Omental fat pad (tissue), 4 donors: ENCODE data around the gene PPP1R9A. TPM values are rescaled to one million over a fixed set of nuclear protein-coding genes. Genes with fewer than 3 reads are reported as not detected.

Experiments
- ATAC-seq: fragments of 150-250 bp; one replicate; pipeline ENCODE4 v1.9.1; 2016; ENCODE audit warnings: mild to moderate bottlenecking, moderate library complexity; ENCODE audit not compliant: low FRiP score
- DNase-seq: peaks from one replicate; pipeline ENCODE4 v3.0.0-alpha.2; 2019; ENCODE audit warnings: low spot score
- total RNA-seq, 4 donors: library from RNA; depleted of rRNA; stranded (reverse); fragments of >200 nt; gene quantifications; one replicate each; pipeline ENCODE4 v1.1.0, GENCODE V29; 2016
- TF ChIP-seq, protein P1 (sequence below), 3 donors: fragments of 450-650 bp; IDR thresholded peaks; one replicate each; pipeline ENCODE4 v1.5.1; 2016 to 2017; ENCODE audit warnings: antibody characterized with exemption in 3 of 3, mild to moderate bottlenecking in 3 of 3, moderate library complexity in 2 of 3

PPP1R9A gene
- total RNA-seq, 4 donors from 2014 or later, result 5.5 to 16.5 (median 9.6) TPM

DNA sequence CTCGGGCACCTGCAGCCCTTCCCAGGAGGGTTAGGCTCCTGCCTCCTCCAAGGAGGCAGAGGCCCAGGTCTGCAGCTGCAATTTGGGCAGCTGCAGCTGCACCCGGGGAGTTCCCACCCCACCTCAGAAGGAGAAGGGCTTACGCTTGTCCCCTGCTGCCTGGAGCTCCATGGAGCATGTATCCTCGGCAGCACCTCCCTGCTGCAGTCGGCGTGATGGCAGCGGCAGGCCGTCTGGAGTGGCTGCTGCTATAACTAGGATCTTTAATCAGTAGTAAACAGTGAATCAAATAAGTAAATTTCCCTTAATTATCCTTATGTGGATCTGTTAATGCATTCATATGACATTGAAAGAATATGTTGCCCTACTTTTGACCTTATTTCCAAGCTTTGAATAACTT lies 250.0 kb downstream of the PPP1R9A start:
- ATAC-seq (no peak), DNase-seq (no peak)
- TF ChIP-seq, protein P1, sequence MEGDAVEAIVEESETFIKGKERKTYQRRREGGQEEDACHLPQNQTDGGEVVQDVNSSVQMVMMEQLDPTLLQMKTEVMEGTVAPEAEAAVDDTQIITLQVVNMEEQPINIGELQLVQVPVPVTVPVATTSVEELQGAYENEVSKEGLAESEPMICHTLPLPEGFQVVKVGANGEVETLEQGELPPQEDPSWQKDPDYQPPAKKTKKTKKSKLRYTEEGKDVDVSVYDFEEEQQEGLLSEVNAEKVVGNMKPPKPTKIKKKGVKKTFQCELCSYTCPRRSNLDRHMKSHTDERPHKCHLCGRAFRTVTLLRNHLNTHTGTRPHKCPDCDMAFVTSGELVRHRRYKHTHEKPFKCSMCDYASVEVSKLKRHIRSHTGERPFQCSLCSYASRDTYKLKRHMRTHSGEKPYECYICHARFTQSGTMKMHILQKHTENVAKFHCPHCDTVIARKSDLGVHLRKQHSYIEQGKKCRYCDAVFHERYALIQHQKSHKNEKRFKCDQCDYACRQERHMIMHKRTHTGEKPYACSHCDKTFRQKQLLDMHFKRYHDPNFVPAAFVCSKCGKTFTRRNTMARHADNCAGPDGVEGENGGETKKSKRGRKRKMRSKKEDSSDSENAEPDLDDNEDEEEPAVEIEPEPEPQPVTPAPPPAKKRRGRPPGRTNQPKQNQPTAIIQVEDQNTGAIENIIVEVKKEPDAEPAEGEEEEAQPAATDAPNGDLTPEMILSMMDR (IDR thresholded peaks at IDR 0.05), result no peak

DNA sequence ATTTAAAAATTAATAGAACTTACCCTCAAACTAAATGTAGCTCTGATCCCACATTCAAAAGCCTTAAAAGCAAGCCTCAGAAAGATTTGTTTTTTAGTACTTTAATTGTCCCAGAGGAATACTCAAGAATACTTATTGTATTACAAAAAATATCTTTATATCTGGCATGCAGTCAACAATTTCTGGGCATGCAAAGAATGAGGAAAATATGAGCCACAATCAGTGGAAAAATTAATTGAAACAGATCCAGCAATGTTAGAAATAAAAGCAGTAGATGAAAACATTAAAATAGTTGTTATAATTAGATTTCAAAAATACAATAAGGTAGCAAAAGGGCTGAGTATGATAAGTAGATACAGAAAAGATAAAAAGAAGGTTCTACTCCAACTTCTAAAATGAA lies 262.3 kb downstream of the PPP1R9A start:
- DNase-seq (no peak), ATAC-seq (no peak)
- TF ChIP-seq, protein P1 (IDR thresholded peaks at IDR 0.05), result no peak

DNA sequence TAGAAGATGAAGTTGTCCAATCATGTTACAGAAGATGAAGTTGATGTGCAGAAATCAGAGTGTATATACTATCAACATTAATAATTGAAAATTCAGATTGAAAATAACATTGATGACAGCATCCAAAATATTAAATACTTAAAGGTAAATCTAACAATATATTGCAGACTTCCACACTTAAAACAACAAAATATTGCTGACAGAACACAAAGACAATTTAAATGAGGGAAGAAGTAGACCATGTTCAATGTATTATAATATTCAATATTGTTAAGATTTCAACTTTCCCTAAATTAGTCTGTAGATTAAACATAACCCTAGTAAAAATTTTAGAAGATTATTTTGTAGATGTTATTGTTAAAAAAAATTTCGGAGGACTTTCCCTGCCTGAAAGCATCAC lies 265.0 kb downstream of the PPP1R9A start:
- no peak for DNase-seq
- TF ChIP-seq, protein P1 (IDR thresholded peaks at IDR 0.05), result no peak
- no peak for ATAC-seq

DNA sequence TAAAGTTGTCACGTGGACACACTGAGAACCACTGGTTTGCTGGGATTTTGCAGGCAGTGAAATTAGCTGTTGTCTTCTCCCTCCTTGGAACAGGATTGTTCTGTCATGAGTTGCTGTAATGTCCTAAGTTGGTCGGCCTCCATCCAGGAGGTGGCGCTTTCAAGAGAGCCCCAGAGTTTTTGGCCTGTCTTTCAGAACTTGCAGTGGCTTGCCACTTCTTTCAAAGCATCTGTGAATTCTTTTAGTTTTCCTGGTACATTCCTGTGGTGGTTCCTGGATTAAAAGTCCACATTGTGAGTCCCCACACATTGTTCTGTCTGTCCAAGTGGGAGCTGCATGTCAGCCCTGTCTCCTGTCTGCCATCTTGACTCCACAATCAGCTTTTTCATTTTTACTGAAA lies 283.1 kb downstream of the PPP1R9A start:
- ATAC-seq (no peak), DNase-seq (no peak)
- TF ChIP-seq, protein P1 (IDR thresholded peaks at IDR 0.05), result no peak

DNA sequence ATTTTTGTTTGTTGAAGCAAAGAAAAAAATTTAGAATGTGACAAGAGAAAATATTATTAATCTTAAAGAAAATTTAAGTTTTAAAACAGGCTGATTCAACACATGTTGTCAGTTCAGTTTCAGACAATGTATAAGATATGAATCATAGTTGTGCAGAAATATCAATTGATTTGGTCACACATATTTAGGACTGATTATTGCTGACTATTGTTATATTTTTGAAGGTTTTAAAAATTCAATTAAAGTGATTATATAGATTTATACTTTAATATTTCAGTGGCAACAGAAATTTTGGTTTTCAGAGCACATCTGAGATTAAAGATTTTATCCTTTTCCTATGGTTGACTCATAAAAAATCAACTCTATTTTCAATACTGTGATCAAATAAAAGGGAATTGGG lies 284.4 kb downstream of the PPP1R9A start:
- DNase-seq (no peak), ATAC-seq (no peak)

DNA sequence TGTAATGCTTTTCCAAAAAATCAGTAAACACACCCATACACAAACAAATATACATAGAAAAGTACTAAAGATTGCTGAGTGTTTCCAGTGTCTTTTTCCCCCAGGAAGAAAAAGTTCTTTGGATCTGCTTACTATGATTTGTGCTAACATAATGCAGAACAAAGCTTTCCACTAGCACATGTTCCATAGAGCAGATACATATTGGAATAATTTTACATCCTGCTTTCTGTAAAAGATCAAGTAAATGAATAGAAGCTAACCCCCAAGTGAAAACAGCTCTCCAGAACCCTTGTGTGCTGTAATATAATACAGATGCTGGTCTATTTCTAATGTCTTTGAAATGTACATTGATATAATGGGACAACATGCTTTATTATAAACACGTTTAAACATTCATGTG lies 291.5 kb downstream of the PPP1R9A start:
- TF ChIP-seq, protein P1 (IDR thresholded peaks at IDR 0.05), result no peak
- ATAC-seq (no peak), DNase-seq (no peak)

More for the DNA sequence above, 284.4 kb downstream of the PPP1R9A start:
- TF ChIP-seq, protein P1 (IDR thresholded peaks at IDR 0.05), result no peak

DNA sequence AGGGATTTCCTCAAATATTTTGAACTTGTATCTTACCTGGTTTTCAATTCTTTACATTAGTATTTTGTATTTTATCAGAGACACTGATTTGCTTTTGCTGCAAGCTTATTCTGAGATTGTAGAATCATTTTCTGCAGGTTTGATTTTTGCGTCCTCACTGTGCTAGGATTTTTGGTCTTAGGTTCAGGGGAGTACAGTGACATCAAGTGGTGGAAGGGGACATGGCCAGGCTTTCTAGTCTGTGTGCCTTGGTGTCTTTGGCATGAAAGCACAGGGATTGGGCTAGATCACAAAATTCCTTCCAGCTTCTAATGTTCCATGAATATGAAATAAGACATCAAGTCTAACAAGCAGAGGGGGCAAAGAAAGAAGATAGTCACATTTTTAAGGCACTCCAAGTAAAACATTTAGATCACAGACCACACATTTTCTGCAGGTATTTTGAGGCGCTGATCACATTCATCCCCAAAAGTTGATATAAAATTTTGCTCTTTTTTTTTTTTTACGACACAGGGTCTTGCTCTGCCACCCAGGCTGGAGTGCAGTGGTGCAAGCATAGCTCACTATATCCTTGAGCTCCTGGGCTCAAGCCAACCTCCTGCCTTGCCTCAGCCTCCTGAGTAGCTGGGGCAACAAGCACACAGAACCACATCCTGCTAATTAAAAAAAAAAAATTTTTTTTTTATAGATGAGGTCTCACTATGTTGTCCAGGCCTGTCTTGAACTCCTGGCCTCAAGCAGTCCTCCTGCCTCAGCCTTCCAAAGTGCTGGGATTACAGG lies 292.6 kb downstream of the PPP1R9A start:
- DNase-seq, result no peak
- TF ChIP-seq, protein P1 (IDR thresholded peaks at IDR 0.05), result no peak
- no peak for ATAC-seq
